Uterus (tissue), 4 donors: ENCODE measurements around the gene ERICH2. TPM values are rescaled to one million over a fixed set of nuclear protein-coding genes. Genes with fewer than 3 reads are reported as not detected.
A peak's percentile ranks its signal among the peaks of the same experiment; 100 is the strongest.

Experiments used
- DNase-seq, 2 donors: peaks; one replicate each; pipeline ENCODE4 v3.0.0-alpha.2; 2019 to 2020
- H3K27ac ChIP-seq, 2 donors: fragments of 200-600 bp; sonication (generic); 1 replicate in 1 of 2; 2 replicates in 1 of 2; pipeline ENCODE4 v1.5.1; 2016 to 2018
- H3K27me3 ChIP-seq, 2 donors: fragments of 200-600 bp; sonication (generic); one replicate each; pipeline ENCODE4 v1.5.1; 2018 to 2019; ENCODE audit warnings: control low read depth in 1 of 2
- H3K36me3 ChIP-seq, 2 donors: fragments of 200-600 bp; sonication (generic); one replicate each; pipeline ENCODE4 v1.5.1; 2019; ENCODE audit warnings: control low read depth in 1 of 2
- H3K4me1 ChIP-seq, 2 donors: fragments of 200-600 bp; sonication (generic); one replicate each; pipeline ENCODE4 v1.5.1; 2018 to 2019; ENCODE audit warnings: control low read depth in 1 of 2
- H3K4me3 ChIP-seq, 2 donors: fragments of 200-600 bp; sonication (generic); 1 replicate in 1 of 2; 2 replicates in 1 of 2; pipeline ENCODE4 v1.5.1; 2018 to 2019; ENCODE audit warnings: mild to moderate bottlenecking in 1 of 2
- H3K9me3 ChIP-seq, 2 donors: fragments of 200-600 bp; sonication (generic); one replicate each; pipeline ENCODE4 v1.5.1; 2019; ENCODE audit warnings: control low read depth in 1 of 2
- CTCF ChIP-seq, 4 experiments: fragments of 200-600 bp in 2 of 4; fragments of 450-650 bp in 2 of 4; sonication (generic) in 2 of 4; IDR thresholded peaks; one replicate each; pipeline ENCODE4 v1.5.1; 2016 to 2019; ENCODE audit warnings: antibody characterized with exemption in 4 of 4, mild to moderate bottlenecking in 2 of 4, moderate library complexity in 1 of 4
- POLR2A ChIP-seq, 2 donors: fragments of 450-650 bp; IDR thresholded peaks; one replicate each; pipeline ENCODE4 v1.6.1; 2016; ENCODE audit warnings: antibody characterized with exemption in 2 of 2, mild to moderate bottlenecking in 1 of 2, moderate library complexity in 1 of 2
- intact Hi-C: fragments of 100-400 bp; cut with DNase I; formaldehyde crosslinking; loops from one replicate; pipeline ENCODE4 v1.15.1; 2023; ENCODE audit warnings: low total_unique reads
- total RNA-seq, 4 donors: library from RNA; depleted of rRNA in 3 of 4; stranded (reverse); fragments of >200 nt in 3 of 4; gene quantifications; one replicate each; pipeline versions ENCODE4 v1.1.0 to v1.2.4, GENCODE V29; 2014 to 2023
- donor health status: DM: yes; HTN: yes; CAD: no.

ERICH2 gene
- total RNA-seq, 4 donors from 2014 or later = 2.2 TPM; not detected in 3

DNA sequence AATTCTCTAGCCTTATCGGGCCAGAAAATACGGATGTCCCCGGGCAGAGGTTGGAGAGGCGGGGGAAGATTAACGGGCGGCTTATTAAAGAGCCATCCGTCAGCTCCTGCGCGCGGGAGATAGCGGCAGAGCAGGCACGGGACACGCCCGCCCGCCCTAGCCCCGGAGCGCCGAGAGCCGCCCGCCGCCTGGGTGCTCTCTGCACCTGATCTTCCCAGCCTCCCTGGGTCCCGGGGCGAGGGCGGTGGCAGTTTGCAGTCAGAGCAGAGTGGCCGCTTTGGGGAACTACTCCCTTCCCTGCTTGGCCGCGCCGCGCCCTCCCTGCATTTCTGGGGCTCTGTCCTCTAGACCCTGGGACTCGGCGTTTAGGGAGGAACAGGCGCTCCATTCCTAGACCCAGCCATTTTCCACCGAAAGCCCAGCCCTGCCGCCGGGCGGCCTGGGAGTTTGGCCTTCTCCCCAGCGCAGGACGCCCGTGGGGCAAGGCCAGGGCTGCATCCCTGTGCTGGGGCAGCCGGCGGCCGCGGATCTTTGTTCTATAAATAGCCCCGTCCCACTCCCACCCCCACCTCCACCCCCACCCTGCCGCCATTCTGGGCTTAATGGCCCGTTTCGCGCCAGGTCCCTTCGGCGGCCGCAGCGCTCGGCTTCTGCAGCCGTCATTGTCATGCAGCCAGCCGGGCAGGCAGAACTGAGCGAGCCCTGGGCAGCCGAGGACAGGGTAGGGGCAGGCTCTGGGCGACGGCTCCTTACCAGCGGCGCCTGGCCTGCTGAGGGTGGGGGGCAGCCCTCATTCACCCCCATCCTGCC, 53.1 kb downstream of the ERICH2 start:
- H3K4me1 ChIP-seq = peaks cover 0 to 19% of the 10 kb centered on the region in 2 donors
- intact Hi-C loops = no loop called here
- H3K27me3 ChIP-seq = peaks cover 19 to 40% of the 10 kb centered on the region in 2 donors

DNA sequence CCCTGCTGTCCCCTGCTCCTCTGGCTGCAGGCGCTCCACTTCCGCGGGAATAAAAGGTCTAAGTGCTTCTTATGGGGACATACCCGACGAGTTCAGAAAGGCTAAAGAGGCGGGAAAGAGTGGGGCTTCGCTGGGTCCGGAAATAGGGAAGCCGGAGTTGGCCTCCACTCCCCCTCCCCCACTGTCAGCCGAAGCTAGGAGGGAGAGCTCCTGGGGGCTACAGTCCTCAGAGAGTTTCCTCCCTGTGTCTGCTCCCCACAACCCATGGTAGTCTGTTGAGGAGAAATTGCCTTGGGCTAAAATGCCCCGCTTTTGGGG, 53.7 kb downstream of the ERICH2 start:
- TF ChIP-seq POLR2A (IDR thresholded peaks at IDR 0.05) (no peak), CTCF (IDR thresholded peaks at IDR 0.05) (no peak)
- peaks cover 14 to 34% of the 10 kb centered on the region in 2 donors for H3K27me3 ChIP-seq
- no peak overlapping the region for H3K27ac ChIP-seq
- intact Hi-C loops = no loop called here
- H3K4me3 ChIP-seq = no peak overlapping the region
- no peaks in the 10 kb centered on the region for H3K36me3 ChIP-seq
- no peak for DNase-seq
- H3K4me1 ChIP-seq = peaks cover 0 to 13% of the 10 kb centered on the region in 2 donors
- no peaks in the 10 kb centered on the region for H3K9me3 ChIP-seq

More for the DNA sequence above, 53.1 kb downstream of the ERICH2 start:
- no peak for DNase-seq
- Histone ChIP-seq H3K27ac (no peak overlapping the region), H3K9me3 (no peaks in the 10 kb centered on the region), H3K36me3 (no peaks in the 10 kb centered on the region), H3K4me3 (peak overlapping the region in 1 of 2 donors; percentile 14)
- TF ChIP-seq CTCF (IDR thresholded peaks at IDR 0.05) = no peak
- TF ChIP-seq POLR2A (IDR thresholded peaks at IDR 0.05) = no peak

DNA sequence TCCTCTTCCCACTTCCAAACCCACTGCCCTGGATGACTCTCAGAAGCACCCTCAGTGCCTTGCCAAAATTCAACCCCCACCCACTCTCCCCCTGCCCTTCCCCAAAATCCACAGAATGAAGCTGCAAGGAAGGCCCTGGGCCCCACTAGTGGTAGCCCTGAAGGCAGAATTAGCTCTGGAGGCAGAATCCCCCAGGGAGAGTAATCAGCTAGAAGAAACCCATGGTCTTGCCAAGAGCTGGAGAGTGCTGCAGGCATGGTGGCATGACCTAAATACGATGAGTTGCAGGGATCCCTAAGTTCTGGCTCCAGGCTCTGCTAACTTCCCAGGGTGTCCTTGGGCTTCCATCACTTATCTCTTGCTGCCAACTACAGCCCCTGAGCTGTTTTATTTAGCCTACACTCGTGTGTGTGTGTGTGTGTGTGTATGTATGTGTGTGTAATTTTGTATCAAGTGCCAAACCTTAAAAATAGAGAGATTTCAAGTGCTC, 54.4 kb downstream of the ERICH2 start:
- no peak for DNase-seq
- Histone ChIP-seq H3K4me3 (no peak overlapping the region), H3K27me3 (peaks cover 10 to 27% of the 10 kb centered on the region in 2 donors), H3K9me3 (no peaks in the 10 kb centered on the region), H3K27ac (no peak overlapping the region), H3K36me3 (no peaks in the 10 kb centered on the region), H3K4me1 (peaks cover 0 to 13% of the 10 kb centered on the region in 2 donors)
- intact Hi-C loops = no loop called here
- TF ChIP-seq POLR2A (IDR thresholded peaks at IDR 0.05) (no peak), CTCF (IDR thresholded peaks at IDR 0.05) (no peak)

DNA sequence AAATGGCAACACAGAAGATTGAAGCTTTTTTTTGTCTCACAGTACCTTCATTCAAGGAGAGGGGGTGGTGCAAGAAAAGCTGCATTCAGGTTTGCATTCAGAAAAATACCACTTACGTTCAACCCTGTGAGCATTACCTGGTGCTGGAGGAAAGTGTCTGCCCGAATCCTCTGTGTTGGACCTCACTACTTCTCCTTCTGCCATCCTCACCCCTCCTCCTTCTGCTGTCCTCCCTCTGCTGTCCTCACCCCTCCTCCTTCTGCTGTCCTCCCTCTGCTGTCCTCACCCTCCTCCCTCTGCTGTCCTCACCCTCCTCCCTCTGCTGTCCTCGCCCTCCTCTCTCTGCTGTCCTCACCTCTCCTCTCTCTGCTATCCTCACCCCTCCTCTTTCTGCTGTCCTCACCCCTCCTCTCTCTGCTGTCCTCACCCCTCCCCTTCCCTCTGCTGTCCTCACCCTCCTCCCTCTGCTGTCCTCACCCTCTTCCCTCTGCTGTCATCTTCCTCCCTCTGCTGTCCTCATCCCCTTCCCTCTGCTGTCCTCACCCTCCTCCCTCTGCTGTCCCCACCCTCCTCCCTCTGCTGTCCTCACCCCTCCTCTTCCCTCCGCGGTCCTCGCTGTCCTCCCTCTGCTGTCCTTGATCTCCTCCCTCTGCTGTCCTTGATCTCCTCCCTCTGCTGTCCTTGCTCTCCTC, 57.8 kb downstream of the ERICH2 start:
- Histone ChIP-seq H3K36me3 (no peaks in the 10 kb centered on the region), H3K27me3 (peaks cover 0 to 2% of the 10 kb centered on the region in 2 donors), H3K4me3 (no peak overlapping the region), H3K27ac (no peak overlapping the region), H3K4me1 (no peaks in the 10 kb centered on the region), H3K9me3 (no peaks in the 10 kb centered on the region)
- TF ChIP-seq CTCF (IDR thresholded peaks at IDR 0.05) = no peak
- TF ChIP-seq POLR2A (IDR thresholded peaks at IDR 0.05) = no peak
- DNase-seq = no peak
- intact Hi-C loops = no loop called here

- TF ChIP-seq CTCF (IDR thresholded peaks at IDR 0.05) (no peak), POLR2A (IDR thresholded peaks at IDR 0.05) (no peak)
- H3K27ac ChIP-seq = no peak overlapping the region
- intact Hi-C loops = no loop called here
- no peaks in the 10 kb centered on the region for H3K4me1 ChIP-seq
- H3K36me3 ChIP-seq = no peaks in the 10 kb centered on the region
- H3K4me3 ChIP-seq = no peak overlapping the region
- DNase-seq = no peak
- no peaks in the 10 kb centered on the region for H3K9me3 ChIP-seq
- no peaks in the 10 kb centered on the region for H3K27me3 ChIP-seq
Measured at GRCh38 chr2:170828533-170828916, 58.3 kb downstream of the ERICH2 start.
